ENCODE data around the gene POP7. TPM values are rescaled to one million over a fixed set of nuclear protein-coding genes. Genes with fewer than 3 reads are reported as not detected.

POP7 gene
- total RNA-seq, 2 donors from 2014 or later = 17.1 to 20.8 TPM

- 27 to 53% methylated on average over 3 to 19 of the region's 21 CpGs for WGBS, 2 donors
- DNase-seq (no peak), ATAC-seq (no peak)
- no peak within 1 kb of the TSS for H3K27ac ChIP-seq
- TF ChIP-seq CTCF (IDR thresholded peaks at IDR 0.05) (no peak), POLR2A (IDR thresholded peaks at IDR 0.05) (no peak)
- H3K27me3 ChIP-seq = no peaks in the 10 kb centered on the region
- intact Hi-C loops (cut with DNase I) = no loop called here
- H3K9me3 ChIP-seq = no peaks in the 10 kb centered on the region
- peaks cover 52% of the 10 kb centered on the region for H3K4me1 ChIP-seq
- H3K36me3 ChIP-seq (replicated peaks in 1 of 2; ENCODE audit: insufficient read depth in 1 of 2, low read depth in 2 of 2) = no peaks in the 10 kb centered on the region
- no peak within 1 kb of the TSS for H3K4me3 ChIP-seq
These were observed 14.4 kb downstream of the POP7 start, which contains the start of gene EPO for GRCh38 chr7:100720279-100720670. TSS of gene EPO (plus strand) at chr7:100720468. CDS start at chr7:100720981, 513 bp downstream.

DNA sequence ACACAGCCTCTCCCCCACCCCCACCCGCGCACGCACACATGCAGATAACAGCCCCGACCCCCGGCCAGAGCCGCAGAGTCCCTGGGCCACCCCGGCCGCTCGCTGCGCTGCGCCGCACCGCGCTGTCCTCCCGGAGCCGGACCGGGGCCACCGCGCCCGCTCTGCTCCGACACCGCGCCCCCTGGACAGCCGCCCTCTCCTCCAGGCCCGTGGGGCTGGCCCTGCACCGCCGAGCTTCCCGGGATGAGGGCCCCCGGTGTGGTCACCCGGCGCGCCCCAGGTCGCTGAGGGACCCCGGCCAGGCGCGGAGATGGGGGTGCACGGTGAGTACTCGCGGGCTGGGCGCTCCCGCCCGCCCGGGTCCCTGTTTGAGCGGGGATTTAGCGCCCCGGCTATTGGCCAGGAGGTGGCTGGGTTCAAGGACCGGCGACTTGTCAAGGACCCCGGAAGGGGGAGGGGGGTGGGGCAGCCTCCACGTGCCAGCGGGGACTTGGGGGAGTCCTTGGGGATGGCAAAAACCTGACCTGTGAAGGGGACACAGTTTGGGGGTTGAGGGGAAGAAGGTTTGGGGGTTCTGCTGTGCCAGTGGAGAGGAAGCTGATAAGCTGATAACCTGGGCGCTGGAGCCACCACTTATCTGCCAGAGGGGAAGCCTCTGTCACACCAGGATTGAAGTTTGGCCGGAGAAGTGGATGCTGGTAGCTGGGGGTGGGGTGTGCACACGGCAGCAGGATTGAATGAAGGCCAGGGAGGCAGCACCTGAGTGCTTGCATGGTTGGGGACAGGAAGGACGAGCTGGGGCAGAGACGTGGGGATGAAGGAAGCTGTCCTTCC is 15.0 kb downstream of the POP7 start:
- Histone ChIP-seq H3K27ac (no peak overlapping the region), H3K4me3 (no peak overlapping the region), H3K9me3 (no peaks in the 10 kb centered on the region), H3K4me1 (peaks cover 58% of the 10 kb centered on the region), H3K36me3 (replicated peaks in 1 of 2; ENCODE audit: insufficient read depth in 1 of 2, low read depth in 2 of 2) (no peaks in the 10 kb centered on the region), H3K27me3 (no peaks in the 10 kb centered on the region)
- TF ChIP-seq POLR2A (IDR thresholded peaks at IDR 0.05) (no peak), CTCF (IDR thresholded peaks at IDR 0.05) (no peak)
- whole genome bisulfite sequencing, 2 donors = 3 to 9% methylated on average over 16 to 38 of the region's 56 CpGs
- ATAC-seq = no peak
- peak in 1 of 4 donors; percentile 30 for DNase-seq
- intact Hi-C loops (cut with DNase I) = no loop called here

DNA sequence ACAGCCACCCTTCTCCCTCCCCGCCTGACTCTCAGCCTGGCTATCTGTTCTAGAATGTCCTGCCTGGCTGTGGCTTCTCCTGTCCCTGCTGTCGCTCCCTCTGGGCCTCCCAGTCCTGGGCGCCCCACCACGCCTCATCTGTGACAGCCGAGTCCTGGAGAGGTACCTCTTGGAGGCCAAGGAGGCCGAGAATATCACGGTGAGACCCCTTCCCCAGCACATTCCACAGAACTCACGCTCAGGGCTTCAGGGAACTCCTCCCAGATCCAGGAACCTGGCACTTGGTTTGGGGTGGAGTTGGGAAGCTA is 15.5 kb downstream of the POP7 start:
- no peak for ATAC-seq

GRCh38 chr7:100722480-100723212 is 16.7 kb downstream of the POP7 start:
- Histone ChIP-seq H3K36me3 (replicated peaks in 1 of 2; ENCODE audit: insufficient read depth in 1 of 2, low read depth in 2 of 2) (no peaks in the 10 kb centered on the region), H3K4me1 (peaks cover 58% of the 10 kb centered on the region), H3K4me3 (no peak overlapping the region), H3K27me3 (no peaks in the 10 kb centered on the region), H3K9me3 (no peaks in the 10 kb centered on the region), H3K27ac (peak overlapping the region; percentile 77 to 92 (median 82))
- 38 to 59% methylated on average over 8 to 17 of the region's 17 CpGs for WGBS, 2 donors
- TF ChIP-seq POLR2A (IDR thresholded peaks at IDR 0.05) (peak; percentile 84 to 91 (median 89)), CTCF (IDR thresholded peaks at IDR 0.05) (no peak)
- intact Hi-C loops (cut with DNase I) = no loop called here
- DNase-seq (peak; percentile 89 to 96 (median 93)), ATAC-seq (peak; percentile 84)

More for the DNA sequence above, 15.5 kb downstream of the POP7 start:
- no peak for DNase-seq
- Histone ChIP-seq H3K4me1 (peaks cover 58% of the 10 kb centered on the region), H3K9me3 (no peaks in the 10 kb centered on the region), H3K27me3 (no peaks in the 10 kb centered on the region), H3K27ac (no peak overlapping the region), H3K36me3 (replicated peaks in 1 of 2; ENCODE audit: insufficient read depth in 1 of 2, low read depth in 2 of 2) (no peaks in the 10 kb centered on the region), H3K4me3 (no peak overlapping the region)
- WGBS, 2 donors = 80 to 82% methylated on average over 4 to 8 of the region's 8 CpGs
- intact Hi-C loops (cut with DNase I) = no loop called here
- TF ChIP-seq POLR2A (IDR thresholded peaks at IDR 0.05) (no peak), CTCF (IDR thresholded peaks at IDR 0.05) (no peak)
